ENCODE measurements around the gene OSBPL8. TPM values are rescaled to one million over a fixed set of nuclear protein-coding genes. Genes with fewer than 3 reads are reported as not detected.

The OSBPL8 gene
- total and polyA plus RNA-seq, 2 of the 8 experiments (the other 6 are each of a cell fraction or from before 2014, with no cell fraction given) = 10.9 to 81.1 TPM

GRCh38 chr12:76503957-76504356 is 55.6 kb downstream of the OSBPL8 start:
- POLR2A ChIA-PET (ENCODE audit: partially characterized antibody) = no interaction called here
- no peak overlapping the region for H3K27ac ChIP-seq (ENCODE audit: low read depth, low read length)
- no peak overlapping the region for H2BK12ac ChIP-seq (ENCODE audit: low read depth, low read length)
- DNase-seq (ENCODE audit: low read depth in 1 of 2, low spot score in 2 of 2) = no peak
- TF ChIP-seq NANOG (IDR thresholded peaks at IDR 0.05; ENCODE audit: insufficient read depth, low read depth, low read length, poor library complexity, severe bottlenecking) = no peak
- no peak for TF ChIP-seq TCF12 (IDR thresholded peaks at IDR 0.05; ENCODE audit: low read depth, low read length)
- no peak for TF ChIP-seq SIX5 (IDR thresholded peaks at IDR 0.05; ENCODE audit: low read depth, low read length)
- TF ChIP-seq SUZ12 (IDR thresholded peaks at IDR 0.05; ENCODE audit: low read length) = no peak
- TF ChIP-seq EZH2 (IDR thresholded peaks at IDR 0.05; ENCODE audit: low read depth, low read length, severe bottlenecking) = no peak
- no peak for TF ChIP-seq GTF2F1 (IDR thresholded peaks at IDR 0.05; ENCODE audit: borderline replicate concordance, low read depth, low read length)
- no peak for TF ChIP-seq SP1 (IDR thresholded peaks at IDR 0.05; ENCODE audit: low read depth, low read length)
- TF ChIP-seq RXRA (IDR thresholded peaks at IDR 0.05; ENCODE audit: insufficient read depth, low read depth, low read length) = no peak
- no peak overlapping the region for H3K56ac ChIP-seq (replicated peaks; ENCODE audit: insufficient read length, low read depth, low read length)
- H3K79me2 ChIP-seq (ENCODE audit: control insufficient read depth in 1 of 2, insufficient read depth in 2 of 2, low read length in 2 of 2) = peaks cover 0 to 25% of the 10 kb centered on the region in 2 experiments; a peak in 2 of 4 replicates
- no peaks in the 10 kb centered on the region; the same call in 1 of the 2 replicates for H3K79me1 ChIP-seq (ENCODE audit: low read depth, low read length)
- H2AK5ac ChIP-seq (ENCODE audit: low read depth, low read length) = no peak overlapping the region
- no peaks in the 10 kb centered on the region for H3K4me1 ChIP-seq (replicated peaks in 1 of 4; ENCODE audit: control insufficient read depth in 3 of 4, insufficient read depth in 4 of 4, low read length in 3 of 4)
- H3K9me3 ChIP-seq (ENCODE audit: insufficient read depth in 2 of 2, low read depth in 1 of 2, low read length in 1 of 2) = no peaks in the 10 kb centered on the region; a peak in 1 of 4 replicates
- no peak overlapping the region for H4K5ac ChIP-seq (ENCODE audit: insufficient read length, low read depth, low read length)
- no peak overlapping the region for H3K4me2 ChIP-seq (ENCODE audit: insufficient read depth in 1 of 2, low read depth in 2 of 2, low read length in 2 of 2)
- H3K36me3 ChIP-seq (ENCODE audit: control insufficient read depth in 2 of 4, insufficient read depth in 4 of 4, low read length in 3 of 4) = peaks cover 0 to 4% (median 0%) of the 10 kb centered on the region in 4 experiments; a peak in 1 of 8 replicates
- CTCF ChIA-PET (ENCODE audit: partially characterized antibody) = interaction anchor here (0.6 kb wide), 1 partner anchor 15 kb away, joined by 4 read pairs; no protein-coding TSS in a partner anchor
- no peak overlapping the region for H2BK5ac ChIP-seq (ENCODE audit: low read depth, low read length)
- H3K14ac ChIP-seq (ENCODE audit: insufficient read length) = no peak overlapping the region
- H2BK20ac ChIP-seq (ENCODE audit: low read length) = no peak overlapping the region
- no peak overlapping the region for H3K18ac ChIP-seq (ENCODE audit: extremely low read depth, low read length)
- no peak overlapping the region for H2BK15ac ChIP-seq (ENCODE audit: low read length)
- no peak overlapping the region for H3K23ac ChIP-seq (ENCODE audit: insufficient read length)
- no peak overlapping the region for H3K4ac ChIP-seq (replicated peaks; ENCODE audit: insufficient read length, low read depth, low read length)
- no peak overlapping the region for H4K8ac ChIP-seq (ENCODE audit: extremely low read depth, insufficient read depth, low read length)
- H4K20me1 ChIP-seq (replicated peaks in 1 of 2; ENCODE audit: control insufficient read depth in 1 of 2, insufficient read depth in 2 of 2, low read length in 2 of 2) = no peaks in the 10 kb centered on the region
- no peak for FAIRE-seq
- no peaks in the 10 kb centered on the region for H3K27me3 ChIP-seq (replicated peaks in 1 of 4; ENCODE audit: control insufficient read depth in 3 of 4, extremely low read depth in 1 of 4, insufficient read depth in 3 of 4, low read length in 3 of 4)
- H3K9ac ChIP-seq (replicated peaks in 1 of 4; ENCODE audit: extremely low read depth in 1 of 4, low read depth in 3 of 4, low read length in 3 of 4) = no peak overlapping the region
- H3K23me2 ChIP-seq (ENCODE audit: low read depth, low read length) = no peaks in the 10 kb centered on the region
- no peak overlapping the region for H2BK120ac ChIP-seq (replicated peaks; ENCODE audit: low read depth, low read length)
- no peak overlapping the region for H3K4me3 ChIP-seq (ENCODE audit: extremely low read depth in 1 of 4, insufficient read depth in 2 of 4, low read depth in 3 of 4, low read length in 4 of 4)
- no peak overlapping the region for H2AFZ ChIP-seq (ENCODE audit: low read length)
- H4K91ac ChIP-seq (replicated peaks; ENCODE audit: insufficient read length, low read length) = no peak overlapping the region

Measured in H1 (cell line).